ENCODE results near the gene MAP2K3. TPM values are rescaled to one million over a fixed set of nuclear protein-coding genes. Genes with fewer than 3 reads are reported as not detected.

The MAP2K3 gene
- total RNA-seq, 6 donors from 2014 or later: 45.1 to 134 (median 79.5) TPM

GRCh38 chr17:21262259-21262993 lies 22.1 kb upstream of the MAP2K3 start:
- no peak overlapping the region for H3K27ac ChIP-seq
- no peak for DNase-seq
- H3K27me3 ChIP-seq: no peaks in the 10 kb centered on the region
- H3K36me3 ChIP-seq: no peaks in the 10 kb centered on the region
- ATAC-seq (ENCODE audit: low FRiP score in 2 of 2): no peak
- TF ChIP-seq POLR2AphosphoS5 (IDR thresholded peaks at IDR 0.05) (no peak), EP300 (IDR thresholded peaks at IDR 0.05) (no peak), CTCF (IDR thresholded peaks at IDR 0.05) (no peak), POLR2A (IDR thresholded peaks at IDR 0.05) (no peak)
- no peak overlapping the region for H3K4me3 ChIP-seq
- H3K4me1 ChIP-seq: no peaks in the 10 kb centered on the region
- WGBS, 2 donors: 81 to 83% methylated on average over 9 to 12 of the region's 12 CpGs
- H3K9me3 ChIP-seq: no peaks in the 10 kb centered on the region

GRCh38 chr17:21263376-21263775 lies 21.1 kb upstream of the MAP2K3 start:
- Histone ChIP-seq H3K27ac (no peak overlapping the region), H3K27me3 (no peaks in the 10 kb centered on the region), H3K4me3 (no peak overlapping the region), H3K4me1 (peaks cover 0 to 4% (median 0%) of the 10 kb centered on the region in 4 donors), H3K36me3 (no peaks in the 10 kb centered on the region), H3K9me3 (no peaks in the 10 kb centered on the region)
- no peak for TF ChIP-seq CTCF (IDR thresholded peaks at IDR 0.05)
- TF ChIP-seq POLR2AphosphoS5 (IDR thresholded peaks at IDR 0.05): no peak
- TF ChIP-seq EP300 (IDR thresholded peaks at IDR 0.05): no peak
- TF ChIP-seq POLR2A (IDR thresholded peaks at IDR 0.05): no peak
- DNase-seq (no peak), ATAC-seq (ENCODE audit: low FRiP score in 2 of 2) (no peak)
- 65 to 74% methylated on average over 6 of the region's 6 CpGs for WGBS, 2 donors

GRCh38 chr17:21268596-21269188 lies 15.8 kb upstream of the MAP2K3 start:
- ATAC-seq (ENCODE audit: low FRiP score in 2 of 2) (no peak), DNase-seq (no peak)
- TF ChIP-seq EP300 (IDR thresholded peaks at IDR 0.05): no peak
- no peak for TF ChIP-seq CTCF (IDR thresholded peaks at IDR 0.05)
- no peak for TF ChIP-seq POLR2AphosphoS5 (IDR thresholded peaks at IDR 0.05)
- H3K4me1 ChIP-seq: peaks cover 0 to 4% (median 0%) of the 10 kb centered on the region in 4 donors
- no peaks in the 10 kb centered on the region for H3K9me3 ChIP-seq
- H3K4me3 ChIP-seq: no peak overlapping the region
- H3K27ac ChIP-seq: no peak overlapping the region
- H3K36me3 ChIP-seq: no peaks in the 10 kb centered on the region
- no peaks in the 10 kb centered on the region for H3K27me3 ChIP-seq
- WGBS, 2 donors: 82 to 83% methylated on average over 7 of the region's 7 CpGs

GRCh38 chr17:21269394-21269793 lies 15.1 kb upstream of the MAP2K3 start:
- TF ChIP-seq POLR2A (IDR thresholded peaks at IDR 0.05): no peak
- no peak for TF ChIP-seq POLR2AphosphoS5 (IDR thresholded peaks at IDR 0.05)
- no peak for TF ChIP-seq EP300 (IDR thresholded peaks at IDR 0.05)
- TF ChIP-seq CTCF (IDR thresholded peaks at IDR 0.05): no peak

More at GRCh38 chr17:21269394-21269793, 15.1 kb upstream of the MAP2K3 start:
- H3K4me1 ChIP-seq: peaks cover 0 to 4% (median 0%) of the 10 kb centered on the region in 4 donors
- no peak overlapping the region for H3K27ac ChIP-seq
- no peak for DNase-seq
- no peaks in the 10 kb centered on the region for H3K9me3 ChIP-seq
- H3K36me3 ChIP-seq: no peaks in the 10 kb centered on the region
- 57 to 59% methylated on average over 8 of the region's 8 CpGs for WGBS, 2 donors
- ATAC-seq (ENCODE audit: low FRiP score in 2 of 2): no peak
- no peak overlapping the region for H3K4me3 ChIP-seq
- no peaks in the 10 kb centered on the region for H3K27me3 ChIP-seq
